HG03108 (cell line): ENCODE measurements around the gene UAP1L1.
"Not testable (repeated sequence)": the region's sequence is repeated elsewhere in the genome, so short reads cannot be mapped to it uniquely, and the experiment has no call there.

Experiments used
- ATAC-seq: cut with Tn5 transposase; IDR thresholded peaks from one replicate; pipeline ENCODE4 v1.9.1; 2021; ENCODE audit warnings: moderate library complexity; ENCODE audit not compliant: unreplicated experiment

UAP1L1 gene, protein sequence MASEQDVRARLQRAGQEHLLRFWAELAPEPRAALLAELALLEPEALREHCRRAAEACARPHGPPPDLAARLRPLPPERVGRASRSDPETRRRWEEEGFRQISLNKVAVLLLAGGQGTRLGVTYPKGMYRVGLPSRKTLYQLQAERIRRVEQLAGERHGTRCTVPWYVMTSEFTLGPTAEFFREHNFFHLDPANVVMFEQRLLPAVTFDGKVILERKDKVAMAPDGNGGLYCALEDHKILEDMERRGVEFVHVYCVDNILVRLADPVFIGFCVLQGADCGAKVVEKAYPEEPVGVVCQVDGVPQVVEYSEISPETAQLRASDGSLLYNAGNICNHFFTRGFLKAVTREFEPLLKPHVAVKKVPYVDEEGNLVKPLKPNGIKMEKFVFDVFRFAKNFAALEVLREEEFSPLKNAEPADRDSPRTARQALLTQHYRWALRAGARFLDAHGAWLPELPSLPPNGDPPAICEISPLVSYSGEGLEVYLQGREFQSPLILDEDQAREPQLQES

GRCh38 chr9:137077010-137077747, at the start of gene UAP1L1:
Gene UAP1L1, plus strand, starts transcription at chr9:137077517. Its CDS starts 16 bp downstream, at chr9:137077533.
- peak; percentile 45 for ATAC-seq

- peak; percentile 13 for ATAC-seq
These were observed 48.9 kb upstream of the UAP1L1 start for GRCh38 chr9:137028263-137029057.

- peak; percentile 31 for ATAC-seq
These were observed 48.0 kb upstream of the UAP1L1 start for GRCh38 chr9:137029058-137029936.

GRCh38 chr9:137030006-137030405, 47.3 kb upstream of the UAP1L1 start:
- no peak for ATAC-seq

- ATAC-seq = no peak
These were observed 46.5 kb upstream of the UAP1L1 start for GRCh38 chr9:137030538-137031527.

DNA sequence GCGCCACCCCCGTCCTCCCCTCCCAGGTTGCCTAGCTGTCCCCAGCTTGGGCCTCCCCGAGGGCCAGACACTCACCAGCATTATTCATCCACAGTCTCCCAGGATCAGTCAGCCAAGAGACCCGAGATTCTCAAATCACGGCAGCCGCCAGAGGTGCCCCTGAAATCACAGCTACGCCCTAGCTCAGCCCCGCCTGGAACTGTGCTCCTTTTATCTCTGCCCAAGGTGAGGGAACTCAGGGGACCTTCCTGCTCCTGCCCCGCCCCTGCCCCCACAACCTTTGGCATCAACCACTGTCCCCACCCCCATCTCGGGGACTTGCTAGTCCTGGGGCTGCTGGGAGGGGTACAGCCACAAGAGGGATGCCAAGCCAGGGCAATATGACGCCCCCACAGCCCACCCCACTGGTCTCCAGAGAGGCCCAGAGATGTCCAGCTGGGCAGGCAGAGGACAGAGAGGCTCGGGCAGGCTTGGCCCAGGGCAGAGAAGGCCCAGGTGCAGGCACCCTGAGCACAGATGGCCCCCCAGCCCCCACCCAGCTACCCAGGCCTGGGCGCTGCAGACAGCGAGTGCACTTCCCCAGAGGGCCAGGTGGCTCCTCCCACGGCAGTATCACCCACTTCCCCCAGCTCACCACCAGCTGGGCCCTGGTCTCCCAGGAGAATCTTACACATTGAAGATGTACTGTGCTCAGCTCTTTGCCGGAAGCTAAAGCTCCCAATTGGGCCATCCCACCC, 45.2 kb upstream of the UAP1L1 start, which contains the start of gene FUT7:
FUT7 (minus strand) TSS at position 185 of the 737 bp plus-strand sequence; CDS start at position 88, 97 bp downstream.
- ATAC-seq = no peak

- no peak for ATAC-seq
These were observed 44.5 kb upstream of the UAP1L1 start for GRCh38 chr9:137032858-137033257.

- not testable (repeated sequence) for ATAC-seq
These were observed 43.8 kb upstream of the UAP1L1 start for GRCh38 chr9:137033481-137033880.

- ATAC-seq = peak; percentile 2
These were observed 43.1 kb upstream of the UAP1L1 start for GRCh38 chr9:137034039-137034708.

DNA sequence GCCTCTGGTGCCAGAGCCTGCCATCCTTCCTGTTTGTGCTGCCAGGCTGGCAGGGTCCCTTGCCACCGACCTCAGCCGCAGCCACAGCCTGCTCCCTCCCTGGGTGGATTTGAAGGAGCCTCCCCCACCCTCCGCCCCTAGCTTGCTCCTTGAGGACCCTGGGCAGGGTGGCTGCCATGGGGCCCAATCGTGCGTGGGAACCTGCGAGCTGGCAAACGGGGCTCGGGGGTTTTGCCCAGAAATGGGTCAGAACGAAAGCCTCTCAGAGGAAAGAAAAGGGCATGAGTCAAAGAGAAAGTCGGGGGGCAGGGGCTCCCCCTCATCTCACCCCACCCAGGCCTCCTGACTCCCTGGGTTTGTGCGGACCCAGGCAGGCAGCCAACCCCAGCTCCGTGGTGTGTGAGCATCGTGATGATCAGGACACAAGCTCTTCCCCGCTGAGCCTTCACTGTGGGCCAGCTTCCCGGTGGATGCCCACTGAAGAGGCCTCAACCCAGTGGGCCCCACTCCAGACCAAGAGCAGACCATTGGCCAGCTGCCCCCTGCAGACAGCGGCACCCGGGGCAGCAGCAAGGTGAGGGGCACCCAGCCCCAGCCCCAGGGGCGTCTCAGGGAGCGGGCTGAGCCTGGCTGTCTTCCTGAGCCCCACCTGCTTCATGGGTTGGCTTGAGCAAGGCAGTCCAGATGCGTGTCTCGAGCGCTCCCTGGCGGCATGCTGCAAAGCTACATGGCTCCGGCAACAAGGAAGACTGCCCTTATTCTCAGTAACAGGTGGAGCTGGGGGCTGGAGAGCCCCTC, 42.4 kb upstream of the UAP1L1 start:
- ATAC-seq = peak; percentile 44

DNA sequence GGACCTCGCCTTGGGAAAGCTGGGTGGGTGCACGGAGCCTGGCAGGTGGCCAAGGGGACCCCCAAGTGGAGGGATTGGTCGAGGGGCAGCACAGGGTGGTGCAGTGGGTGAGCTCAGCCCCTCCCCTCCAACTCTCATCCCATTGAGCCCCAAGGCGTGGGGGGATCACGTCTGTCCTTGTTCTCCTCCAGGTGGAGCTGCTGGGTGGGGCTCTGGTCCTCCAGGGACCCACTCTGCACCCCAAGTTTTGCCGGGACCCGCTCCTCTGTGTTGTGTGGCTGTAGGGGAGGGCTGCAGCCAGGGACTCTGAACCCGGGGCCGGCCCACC, 41.8 kb upstream of the UAP1L1 start:
- ATAC-seq = no peak

DNA sequence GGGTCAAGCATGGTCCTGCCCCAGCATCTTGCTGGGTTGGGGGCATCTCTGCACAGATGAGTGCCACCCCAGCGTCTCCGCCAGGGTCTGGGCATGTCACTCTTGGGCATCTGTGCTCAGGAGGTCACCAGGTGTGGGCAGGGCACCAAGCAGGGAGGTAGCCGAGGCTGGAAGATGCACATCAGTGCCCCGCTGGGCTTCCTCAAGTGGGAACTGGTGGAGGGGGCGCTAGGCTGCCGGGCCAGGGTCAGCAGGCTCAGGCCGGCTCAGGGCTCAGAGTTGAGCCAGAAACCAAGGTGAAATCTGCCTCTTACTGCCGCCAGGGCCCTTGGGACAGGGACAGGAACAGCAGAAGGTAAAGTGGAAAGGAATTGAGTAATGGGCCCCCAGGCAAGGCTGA, 41.4 kb upstream of the UAP1L1 start:
- no peak for ATAC-seq

DNA sequence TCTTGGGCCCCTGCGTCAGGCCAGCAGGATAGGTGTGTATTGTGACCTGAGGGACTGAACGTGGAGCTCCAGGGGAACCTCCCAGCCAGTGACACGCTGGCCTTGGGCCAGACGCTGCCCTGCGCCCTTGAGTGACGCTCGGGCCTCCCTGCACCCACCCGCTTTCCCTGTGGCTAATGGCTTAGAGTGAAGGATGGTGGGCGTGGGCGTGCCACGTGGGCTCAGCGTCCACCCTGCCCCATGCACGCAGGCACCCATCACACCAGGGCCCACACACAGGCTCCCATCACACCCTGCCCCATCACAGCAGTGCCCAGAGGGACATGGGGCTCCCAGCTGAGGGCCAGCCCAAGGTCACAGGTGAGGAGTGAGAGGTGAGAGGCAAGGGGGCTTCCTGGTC, 40.3 kb upstream of the UAP1L1 start:
- no peak for ATAC-seq

DNA sequence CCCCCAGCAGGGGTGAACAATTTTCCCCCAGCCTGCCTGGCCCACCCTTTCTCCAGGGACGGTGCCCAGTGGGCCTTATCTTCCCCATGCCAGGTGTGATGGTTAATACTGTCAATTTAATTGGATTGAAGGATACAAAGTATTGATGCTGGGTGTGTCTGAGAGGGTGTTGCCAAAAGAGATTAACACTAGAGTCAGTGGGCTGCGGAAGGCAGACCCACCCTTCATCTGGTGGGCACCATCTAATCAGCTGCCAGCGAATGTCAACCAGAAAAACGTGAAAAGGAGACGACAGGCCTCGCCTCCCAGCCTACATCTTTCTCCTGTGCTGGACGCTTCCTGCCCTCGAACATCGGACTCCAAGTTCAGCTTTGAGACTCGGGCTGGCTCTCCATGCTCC, 39.8 kb upstream of the UAP1L1 start:
- ATAC-seq = no peak

GRCh38 chr9:137038916-137039315, 38.4 kb upstream of the UAP1L1 start:
- no peak for ATAC-seq

GRCh38 chr9:137039611-137040366, 37.5 kb upstream of the UAP1L1 start:
- no peak for ATAC-seq
